Brain microvascular endothelial cell (primary cell): ENCODE data around the gene ZMYND10.

Experiments
- DNase-seq: peaks from one replicate; pipeline ENCODE4 v3.0.0-alpha.2; 2020
- H3K27ac ChIP-seq: fragments of 250-450 bp; sonication (Bioruptor Pico); 2 replicates; pipeline ENCODE4 v1.5.1; 2020; ENCODE audit warnings: mild to moderate bottlenecking, moderate library complexity
- H3K27me3 ChIP-seq: fragments of 250-450 bp; sonication (Bioruptor Pico); replicated peaks from 2 replicates; pipeline ENCODE4 v1.5.1; 2020; ENCODE audit warnings: mild to moderate bottlenecking
- H3K36me3 ChIP-seq: fragments of 250-450 bp; sonication (Bioruptor Pico); replicated peaks from 2 replicates; pipeline ENCODE4 v1.5.1; 2020; ENCODE audit warnings: mild to moderate bottlenecking
- H3K4me3 ChIP-seq: 2 replicates; pipeline ENCODE4 v1.5.1; 2011; ENCODE audit warnings: low read depth, mild to moderate bottlenecking, control low read depth, low read length, moderate library complexity
- in situ Hi-C: cut with HindIII; loops from 2 replicates; pipeline ENCODE4 v1.10.0; 2017; ENCODE audit warnings: low sequenced_read_pairs, low pct_ligation_motif_present
- TF ChIP-seq, protein P1 (sequence below): IDR thresholded peaks from 2 replicates; pipeline ENCODE4 v1.5.1; 2011; ENCODE audit warnings: low read depth, mild to moderate bottlenecking, moderate library complexity, low read length, control low read depth, inconsistent platforms; ENCODE audit errors: missing control alignments

Gene ZMYND10

GRCh38 chr3:50338965-50339364 lies 6.6 kb downstream of the ZMYND10 start:
- TF ChIP-seq, protein P1, sequence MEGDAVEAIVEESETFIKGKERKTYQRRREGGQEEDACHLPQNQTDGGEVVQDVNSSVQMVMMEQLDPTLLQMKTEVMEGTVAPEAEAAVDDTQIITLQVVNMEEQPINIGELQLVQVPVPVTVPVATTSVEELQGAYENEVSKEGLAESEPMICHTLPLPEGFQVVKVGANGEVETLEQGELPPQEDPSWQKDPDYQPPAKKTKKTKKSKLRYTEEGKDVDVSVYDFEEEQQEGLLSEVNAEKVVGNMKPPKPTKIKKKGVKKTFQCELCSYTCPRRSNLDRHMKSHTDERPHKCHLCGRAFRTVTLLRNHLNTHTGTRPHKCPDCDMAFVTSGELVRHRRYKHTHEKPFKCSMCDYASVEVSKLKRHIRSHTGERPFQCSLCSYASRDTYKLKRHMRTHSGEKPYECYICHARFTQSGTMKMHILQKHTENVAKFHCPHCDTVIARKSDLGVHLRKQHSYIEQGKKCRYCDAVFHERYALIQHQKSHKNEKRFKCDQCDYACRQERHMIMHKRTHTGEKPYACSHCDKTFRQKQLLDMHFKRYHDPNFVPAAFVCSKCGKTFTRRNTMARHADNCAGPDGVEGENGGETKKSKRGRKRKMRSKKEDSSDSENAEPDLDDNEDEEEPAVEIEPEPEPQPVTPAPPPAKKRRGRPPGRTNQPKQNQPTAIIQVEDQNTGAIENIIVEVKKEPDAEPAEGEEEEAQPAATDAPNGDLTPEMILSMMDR = no peak

GRCh38 chr3:50337175-50337861 lies 8.2 kb downstream of the ZMYND10 start:
- Histone ChIP-seq H3K36me3 (no peaks in the 10 kb centered on the region), H3K4me3 (peak overlapping the region; percentile 79), H3K27ac (peak overlapping the region; percentile 94), H3K27me3 (no peaks in the 10 kb centered on the region)
- in situ Hi-C loops = no loop called here
- peak; percentile 100 for DNase-seq
- TF ChIP-seq, protein P1 = no peak

More at GRCh38 chr3:50338965-50339364, 6.6 kb downstream of the ZMYND10 start:
- in situ Hi-C loops = no loop called here
- Histone ChIP-seq H3K27ac (no peak overlapping the region), H3K4me3 (no peak overlapping the region), H3K36me3 (no peaks in the 10 kb centered on the region), H3K27me3 (no peaks in the 10 kb centered on the region)
- no peak for DNase-seq

GRCh38 chr3:50336452-50337174 lies 8.9 kb downstream of the ZMYND10 start:
- Histone ChIP-seq H3K36me3 (peaks cover 3% of the 10 kb centered on the region), H3K27ac (peak overlapping the region; percentile 94), H3K4me3 (peak overlapping the region; percentile 79), H3K27me3 (no peaks in the 10 kb centered on the region)
- no peak for DNase-seq
- in situ Hi-C loops = no loop called here
- TF ChIP-seq, protein P1 = peak; percentile 1

DNA sequence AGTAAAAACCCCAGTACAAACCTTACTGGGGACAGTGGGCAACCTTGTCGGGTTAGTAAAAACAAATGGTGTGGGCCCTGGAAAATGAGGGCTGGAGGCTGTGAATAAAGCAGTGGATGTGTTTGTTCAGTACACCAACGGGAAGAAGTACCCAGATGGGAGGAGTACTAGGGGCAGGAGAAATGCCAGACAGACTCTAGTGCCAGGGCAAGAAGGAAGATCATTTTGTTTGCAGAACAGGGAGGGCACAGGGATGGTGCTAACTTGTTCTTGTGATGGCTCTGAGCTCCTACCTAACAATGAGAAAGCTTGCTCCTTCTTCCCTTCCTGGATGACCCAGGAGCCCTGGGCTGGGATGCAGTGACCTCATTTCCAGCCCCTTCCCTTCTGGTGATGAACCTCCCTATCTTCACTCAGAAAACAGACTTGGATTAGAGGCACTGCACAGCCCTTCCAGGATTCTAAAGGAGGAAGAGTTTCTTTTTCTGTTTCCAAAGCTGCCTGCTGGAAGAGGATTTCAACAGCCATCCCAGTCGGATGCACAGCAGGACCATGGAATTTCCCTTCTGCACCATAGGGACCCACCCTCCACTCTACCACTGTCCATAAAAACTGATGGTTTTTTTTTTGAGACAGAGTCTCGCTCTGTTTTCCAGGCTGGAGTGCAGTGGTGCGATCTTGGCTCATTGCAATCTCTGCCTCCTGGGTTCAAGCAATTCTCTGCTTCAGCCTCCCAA lies 11.0 kb downstream of the ZMYND10 start:
- DNase-seq = no peak
- Histone ChIP-seq H3K27ac (peak overlapping the region; percentile 94), H3K4me3 (no peak overlapping the region), H3K27me3 (no peaks in the 10 kb centered on the region), H3K36me3 (peaks cover 23% of the 10 kb centered on the region)
- in situ Hi-C loops = no loop called here
- TF ChIP-seq, protein P1 = no peak

DNA sequence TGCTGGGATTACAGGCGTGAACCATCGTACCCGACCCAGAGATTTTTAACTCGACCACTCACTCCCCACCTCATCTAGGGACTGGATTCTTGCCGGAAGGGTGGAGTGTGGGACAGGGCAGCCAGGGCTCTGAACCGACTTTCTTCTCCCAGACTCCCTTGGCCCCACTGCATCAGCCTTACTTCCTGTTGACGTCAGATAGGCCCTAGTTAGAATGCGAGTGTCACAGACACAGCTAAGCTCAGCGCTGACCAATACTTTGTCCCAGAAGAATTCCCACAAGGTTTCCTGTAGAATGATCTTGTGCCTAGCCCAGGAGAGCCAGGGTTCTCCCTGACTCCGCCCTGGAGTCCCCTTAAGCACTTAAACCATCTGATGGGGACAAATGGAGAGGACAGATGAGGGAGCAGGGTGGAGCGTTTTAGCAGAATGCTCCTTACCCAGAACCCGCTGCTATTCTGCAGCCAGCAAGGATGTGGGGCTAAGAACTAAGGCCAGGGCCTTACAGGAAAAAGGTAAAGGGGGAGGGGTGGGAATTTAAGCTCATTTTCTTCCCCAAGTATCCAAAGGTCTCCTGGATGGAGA lies 11.7 kb downstream of the ZMYND10 start:
- H3K4me3 ChIP-seq = no peak overlapping the region

More for the DNA sequence above, 11.7 kb downstream of the ZMYND10 start:
- TF ChIP-seq, protein P1 = no peak
- DNase-seq = peak; percentile 94
- H3K27me3 ChIP-seq = no peaks in the 10 kb centered on the region
- peak overlapping the region; percentile 94 for H3K27ac ChIP-seq
- H3K36me3 ChIP-seq = peaks cover 27% of the 10 kb centered on the region
- in situ Hi-C loops = no loop called here
